Measurements from ENCODE around the gene LEPROT.

Gene LEPROT

DNA sequence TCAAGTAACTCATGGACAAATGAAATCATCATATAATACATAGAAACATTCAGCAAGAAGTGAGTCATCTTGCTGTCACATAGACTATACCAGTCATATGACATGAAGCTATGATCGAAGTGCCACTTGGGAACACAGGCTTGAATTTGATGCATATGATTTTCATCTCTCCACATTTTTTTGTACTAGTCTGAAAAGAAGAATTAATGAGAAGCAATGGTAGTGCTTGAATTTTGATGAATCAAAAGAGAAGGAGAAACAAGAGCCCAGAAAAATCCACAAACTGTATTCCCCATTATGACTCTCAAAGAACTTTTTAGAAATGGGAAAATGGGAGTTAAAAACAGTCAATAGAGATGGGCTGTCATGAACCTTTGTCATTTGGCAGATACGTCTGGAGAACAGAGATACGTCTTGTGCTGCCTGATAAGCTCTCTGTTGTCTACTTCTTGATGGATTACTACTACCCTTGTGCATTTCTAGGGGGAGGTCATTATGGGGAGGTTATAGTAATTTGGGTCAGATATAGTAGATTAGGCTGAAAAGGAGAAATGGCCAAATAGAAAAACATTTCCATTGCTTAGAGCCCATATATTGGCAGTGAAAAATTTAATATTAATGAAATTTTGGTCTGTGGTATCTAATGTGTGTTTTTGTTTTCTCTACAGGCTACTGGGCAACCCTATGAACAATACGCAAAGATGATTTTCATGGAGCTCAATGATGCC, 8.0 kb upstream of the LEPROT start:
- DNase-seq (ENCODE audit: low read depth in 3 of 3), result no peak

DNA sequence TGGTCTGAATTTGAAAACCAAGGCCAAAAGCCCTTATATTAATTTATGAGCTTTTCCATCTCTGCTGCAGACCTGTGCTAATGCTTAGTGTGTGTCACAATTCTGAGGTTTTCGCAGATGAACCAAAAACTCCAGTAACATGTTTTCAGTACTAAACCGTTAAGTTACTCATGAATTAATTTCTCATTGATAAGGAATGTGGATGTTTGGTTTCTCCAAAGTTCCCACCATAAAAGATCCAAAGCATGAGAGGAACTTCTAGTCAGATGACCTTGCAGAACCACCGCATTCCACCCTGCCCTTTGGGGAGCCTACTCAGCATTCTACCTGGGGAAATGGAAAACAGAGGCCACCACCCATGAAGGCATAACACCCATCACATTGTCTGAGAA, 7.5 kb upstream of the LEPROT start:
- no peak for DNase-seq (ENCODE audit: low read depth in 3 of 3)

DNA sequence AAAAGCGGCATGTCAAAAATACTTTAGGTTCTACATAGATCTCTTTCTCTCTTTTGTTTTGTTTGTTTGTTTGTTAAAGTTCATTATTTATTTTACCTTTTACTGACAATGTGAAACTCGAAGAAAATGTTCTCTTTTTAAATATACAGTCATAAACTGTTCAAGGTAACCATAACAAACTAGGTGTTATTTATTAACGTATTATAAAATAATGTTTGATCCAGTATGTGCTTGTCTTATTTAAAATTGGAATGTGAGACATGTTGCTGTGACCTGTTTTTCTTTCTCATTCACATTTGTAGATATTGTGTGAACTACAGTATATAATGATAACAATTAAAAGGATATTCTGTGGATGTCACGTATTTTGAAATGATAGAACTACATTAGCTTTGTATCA, 5.9 kb upstream of the LEPROT start:
- DNase-seq (ENCODE audit: low read depth in 3 of 3), result no peak

DNA sequence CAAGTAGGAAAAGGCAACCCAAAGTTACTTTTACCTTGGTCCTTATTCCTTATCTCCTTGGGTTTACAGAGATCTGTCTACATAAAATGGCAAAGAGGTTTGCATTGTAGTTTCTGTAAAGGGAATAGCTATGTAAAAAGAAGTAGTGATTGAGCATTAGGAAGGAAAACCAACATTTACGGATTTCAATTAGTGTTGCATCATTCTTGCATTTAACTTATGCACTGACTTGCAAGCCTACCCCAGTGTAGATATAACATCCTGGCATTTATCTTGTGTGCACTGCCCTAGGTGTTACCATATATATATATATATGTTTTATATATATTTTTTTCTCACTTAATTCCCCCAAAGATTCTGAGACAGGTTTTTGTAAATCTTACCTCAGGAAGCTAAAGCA, 3.7 kb upstream of the LEPROT start:
- no peak for DNase-seq (ENCODE audit: low read depth in 3 of 3)

DNA sequence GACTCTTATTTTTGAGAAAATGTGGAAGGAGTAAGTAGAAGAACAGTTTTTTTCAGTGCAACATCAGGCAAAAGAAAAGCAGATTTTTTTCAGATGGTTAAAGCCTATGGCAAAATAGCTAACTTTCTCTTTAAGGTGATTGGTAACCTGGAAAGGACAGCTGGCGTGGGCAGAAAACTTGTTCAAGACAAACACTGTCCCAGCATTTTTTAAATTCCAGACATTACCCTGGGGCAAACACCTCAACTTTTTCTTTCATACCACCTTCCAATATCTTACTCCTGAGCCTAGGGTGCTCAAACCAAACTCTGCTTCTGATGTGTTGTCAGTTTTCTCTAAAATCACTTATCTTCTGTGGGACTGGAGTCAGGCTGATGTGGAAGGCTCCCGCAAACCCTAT, 2.7 kb upstream of the LEPROT start:
- DNase-seq (ENCODE audit: low read depth in 3 of 3), result no peak

DNA sequence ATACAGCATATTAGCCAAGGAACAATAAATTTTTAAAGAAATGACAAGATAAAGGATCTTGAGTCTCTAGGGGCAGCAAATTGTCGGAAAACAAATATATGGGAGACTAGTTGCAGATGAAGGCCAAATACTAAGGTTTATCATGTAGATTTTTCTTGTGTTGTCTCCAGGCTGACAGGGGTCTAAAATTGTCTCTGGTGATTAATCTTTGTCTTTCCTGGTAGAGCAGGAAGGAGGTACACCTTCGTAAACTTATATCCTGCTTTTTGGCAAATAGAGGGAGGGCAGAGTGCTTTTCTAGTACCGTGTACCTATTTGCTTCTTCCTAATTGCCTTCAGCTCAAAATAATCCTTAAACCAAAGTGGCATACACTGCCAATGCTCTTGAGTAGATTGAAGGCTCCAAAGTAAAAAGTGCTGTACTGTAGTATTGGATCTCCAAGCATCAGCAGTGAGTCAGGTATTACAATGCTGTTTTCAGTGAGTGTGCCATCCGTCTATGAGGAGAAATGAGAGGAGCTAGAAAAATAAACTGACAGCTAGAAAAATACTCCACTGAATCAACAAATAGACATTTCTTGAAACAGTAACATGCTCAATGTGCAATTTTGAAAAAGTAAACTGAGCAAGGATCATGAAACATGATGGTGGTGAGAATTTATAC, 1.8 kb upstream of the LEPROT start:
- no peak for DNase-seq (ENCODE audit: low read depth in 3 of 3)

DNA sequence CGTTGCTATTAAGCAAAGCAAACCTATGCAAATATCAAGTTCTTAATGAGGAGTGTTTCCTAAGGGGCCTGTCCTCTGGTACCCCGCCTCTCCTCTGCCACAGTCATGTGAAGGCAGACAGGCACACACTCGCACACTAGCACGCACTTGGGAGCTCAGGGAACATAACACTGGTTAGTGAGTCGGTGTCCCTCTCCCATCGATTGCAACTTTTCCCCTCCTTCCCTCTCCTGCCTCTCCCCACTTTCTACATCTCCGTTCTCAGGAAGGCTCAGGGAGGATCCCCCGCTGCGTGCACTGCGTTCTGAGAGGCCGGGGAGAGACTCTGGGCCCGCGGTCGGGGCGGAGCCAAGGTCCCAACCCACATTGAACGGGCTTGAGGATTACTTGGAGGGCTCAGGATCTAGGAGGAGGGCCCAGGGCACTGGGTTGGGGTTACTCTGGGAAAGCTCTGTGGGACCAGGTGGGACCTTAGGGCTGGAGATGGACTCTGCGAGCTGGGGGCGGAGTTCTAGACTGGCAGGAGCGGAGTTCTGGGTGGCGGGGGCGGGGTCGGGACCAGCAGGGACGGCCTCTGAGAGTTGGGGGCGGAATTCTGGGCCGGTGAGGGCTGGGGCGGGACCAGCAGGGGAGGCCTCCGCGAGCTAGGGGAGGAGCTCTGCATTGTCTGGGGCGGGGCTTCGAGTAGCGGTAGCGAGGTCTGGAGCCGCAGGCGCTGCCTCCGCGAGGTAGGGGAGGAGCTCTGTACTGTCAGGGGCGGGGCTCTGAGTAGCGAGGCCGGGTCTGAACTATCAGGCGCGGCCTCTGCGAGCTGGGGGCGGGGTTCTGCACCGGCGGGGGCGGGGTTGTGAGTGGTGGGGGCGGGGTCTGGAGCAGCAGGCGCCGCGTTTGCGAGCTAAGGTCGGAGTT, 533 bp upstream of the LEPROT start:
- peak; percentile 96 to 99 (median 97) for DNase-seq (ENCODE audit: low read depth in 3 of 3)

DNA sequence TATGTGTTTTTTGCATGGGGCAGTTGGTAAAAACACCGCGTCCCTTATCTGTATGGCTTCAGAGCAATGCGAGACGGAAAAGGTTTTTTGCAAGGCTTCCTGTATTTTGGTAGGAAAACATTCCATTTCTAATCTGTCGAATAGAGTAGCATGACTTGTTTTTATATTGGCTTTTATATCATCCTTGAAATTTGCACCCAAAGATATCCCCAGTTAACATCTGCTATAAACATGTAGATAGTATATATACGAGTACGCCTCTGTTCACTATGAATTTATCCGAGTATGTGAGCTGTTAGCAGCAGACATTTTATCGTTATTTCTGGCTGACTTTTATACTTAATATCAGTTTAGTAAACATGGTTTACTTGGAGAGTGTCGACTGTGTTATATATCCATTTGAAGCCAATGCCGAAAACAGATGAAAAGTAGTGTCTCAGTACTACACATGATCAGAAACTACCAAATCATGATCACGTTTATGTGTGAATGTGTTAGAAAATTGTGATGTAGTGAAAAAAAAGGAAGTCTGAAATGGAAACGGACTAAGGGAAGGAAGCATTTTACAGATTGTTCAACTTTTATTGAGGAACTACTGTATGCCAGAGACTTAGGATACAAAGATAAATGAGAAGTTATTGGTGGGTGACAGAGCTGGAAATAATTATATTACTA, 1.0 kb downstream of the LEPROT start:
- DNase-seq (ENCODE audit: low read depth in 3 of 3), result no peak

DNA sequence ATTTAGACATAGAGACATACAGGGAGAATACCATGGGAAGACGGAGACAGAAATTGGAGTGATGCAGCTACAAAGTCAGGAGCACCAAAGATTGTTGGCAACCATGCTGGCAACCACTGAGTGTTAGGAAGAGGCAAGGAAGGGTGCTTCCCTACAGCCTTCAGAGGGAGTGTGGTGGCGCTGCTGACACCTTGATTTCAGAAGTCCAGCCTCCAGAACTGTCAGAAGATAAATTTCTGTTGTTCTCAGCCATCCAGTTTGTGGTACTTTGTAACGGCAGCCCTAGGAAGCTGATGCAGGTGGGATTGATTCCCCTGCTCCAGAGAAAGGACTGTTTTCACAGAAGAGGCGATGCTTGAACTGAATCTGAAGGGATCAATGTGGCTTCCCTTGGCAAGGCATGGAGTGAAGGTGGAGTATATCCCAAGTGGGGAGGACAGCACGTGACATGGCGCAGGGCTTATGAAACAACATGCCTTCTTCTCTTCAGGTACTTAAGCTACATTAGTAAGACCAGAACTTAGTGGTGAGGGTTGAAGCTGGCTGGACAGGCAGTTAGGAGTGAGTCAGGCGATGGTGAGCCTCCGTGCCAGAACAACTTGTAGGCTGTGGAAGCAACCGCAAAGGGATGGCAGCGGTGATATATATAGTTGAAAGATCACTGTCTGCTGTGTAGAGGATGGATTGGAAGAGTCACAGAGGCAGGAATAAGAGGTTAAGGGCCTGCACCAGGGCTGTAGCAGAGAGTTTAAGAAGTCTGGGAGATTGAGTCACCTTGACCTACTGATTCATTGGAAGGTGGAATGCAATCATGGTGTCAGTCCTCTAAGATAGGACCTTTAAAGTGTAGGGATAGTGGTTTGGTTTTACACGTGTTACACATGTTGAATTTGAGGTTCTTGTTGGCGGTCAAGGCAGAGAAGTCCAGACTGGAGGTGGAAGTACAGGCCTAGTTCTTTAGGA, 2.1 kb downstream of the LEPROT start:
- no peak for DNase-seq (ENCODE audit: low read depth in 3 of 3)

DNA sequence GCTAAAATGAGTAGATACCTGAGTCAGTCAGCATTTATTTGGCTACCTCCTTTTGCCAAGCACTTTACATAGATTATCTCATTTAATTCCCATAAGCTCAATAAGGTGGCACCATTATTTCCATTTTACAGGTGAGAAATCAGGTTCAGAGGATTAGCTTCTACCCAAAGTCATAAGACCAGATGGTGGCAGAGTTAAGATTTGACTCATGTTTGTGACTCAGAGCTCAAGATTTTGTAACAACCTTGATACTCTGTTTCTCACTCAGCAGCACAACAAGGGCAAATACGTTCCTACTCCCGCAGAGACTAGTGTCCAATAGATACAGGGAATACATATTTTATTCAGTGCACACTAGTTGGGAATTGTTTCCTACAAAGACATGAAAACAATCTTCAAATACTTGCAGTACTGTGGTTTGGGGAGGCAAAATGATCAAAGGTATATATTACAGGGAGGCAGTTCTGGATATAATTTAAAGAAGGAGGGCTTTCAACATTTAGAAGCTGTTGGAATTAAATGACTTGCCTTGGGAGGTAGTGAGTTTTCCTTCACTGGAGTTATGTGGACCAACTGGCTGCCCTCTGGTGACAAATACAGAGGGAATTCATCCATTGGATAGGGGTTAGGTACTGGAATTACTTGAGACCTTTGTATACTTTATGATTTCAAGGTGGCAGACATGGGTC, 3.6 kb downstream of the LEPROT start:
- no peak for DNase-seq (ENCODE audit: low read depth in 3 of 3)

DNA sequence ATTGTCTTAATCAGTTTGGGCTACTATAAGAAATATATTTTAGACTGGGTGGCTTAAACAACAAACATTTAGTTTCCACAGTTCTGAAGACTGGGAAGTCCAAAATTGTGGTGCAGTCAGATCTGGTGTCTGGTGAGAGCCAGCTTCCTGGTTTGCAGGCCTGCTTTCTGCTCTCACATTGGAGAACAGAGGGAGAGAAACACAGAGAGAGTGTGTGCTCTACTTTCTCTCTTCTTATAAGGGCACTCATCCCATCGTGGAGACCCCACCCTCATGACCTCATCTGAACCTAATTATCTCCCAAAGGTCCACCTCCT, 4.1 kb downstream of the LEPROT start:
- no peak for DNase-seq (ENCODE audit: low read depth in 3 of 3)

DNA sequence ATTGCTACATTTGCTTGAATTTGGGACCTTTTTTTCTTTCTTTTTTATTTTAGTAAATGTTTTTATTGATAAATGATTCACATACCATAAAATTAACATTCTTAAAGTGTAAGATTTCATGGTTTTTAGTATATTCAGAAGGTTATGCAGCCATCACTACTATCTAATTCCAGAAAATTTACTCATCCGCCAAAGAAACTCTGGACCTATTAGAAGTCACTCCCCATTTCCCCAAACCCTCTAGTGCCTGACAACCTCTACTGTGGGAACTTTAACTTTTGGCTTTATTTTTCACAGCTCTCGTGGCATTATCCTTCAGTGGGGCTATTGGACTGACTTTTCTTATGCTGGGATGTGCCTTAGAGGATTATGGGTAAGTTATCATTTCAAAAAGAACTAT, 4.5 kb downstream of the LEPROT start:
- DNase-seq (ENCODE audit: low read depth in 3 of 3), result no peak

DNA sequence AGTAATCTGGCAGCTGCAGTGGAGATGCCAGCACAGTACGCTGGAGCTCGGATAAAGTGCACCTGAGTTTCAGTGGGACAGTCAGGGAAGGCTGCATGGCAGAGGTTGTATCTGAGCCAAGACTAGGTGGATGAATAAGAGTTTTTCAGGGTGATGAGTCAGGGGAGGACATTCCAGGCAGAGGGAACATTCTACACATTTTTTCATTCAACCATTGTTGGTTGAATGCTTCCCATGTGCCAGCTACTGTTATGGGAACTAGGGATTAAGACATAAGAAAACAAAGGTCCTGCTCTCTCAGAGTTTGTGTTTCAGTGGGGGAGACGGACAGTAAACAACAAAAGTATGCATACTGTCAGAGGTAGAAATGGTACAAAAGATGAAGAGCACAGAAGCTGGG, 5.2 kb downstream of the LEPROT start:
- DNase-seq (ENCODE audit: low read depth in 3 of 3), result no peak

DNA sequence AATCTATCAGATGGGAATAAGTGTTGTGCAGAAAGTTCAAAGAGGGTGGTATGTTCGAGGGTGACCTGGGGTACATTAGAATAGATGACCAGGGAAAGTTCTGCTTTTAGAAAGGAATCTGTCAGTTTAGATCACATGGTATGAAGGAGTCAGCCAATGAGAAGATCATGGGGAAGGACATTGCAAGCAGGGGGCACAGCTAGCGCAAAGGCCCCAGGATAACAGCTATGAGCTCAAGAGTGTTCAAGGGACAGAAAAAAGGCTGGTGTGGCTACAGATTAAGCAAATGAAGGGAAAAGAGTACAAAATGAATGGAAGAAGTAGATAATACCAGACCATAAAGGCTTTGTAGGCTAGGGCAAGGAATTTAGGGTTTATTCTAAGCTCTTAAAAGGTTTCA, 8.6 kb downstream of the LEPROT start:
- no peak for DNase-seq (ENCODE audit: low read depth in 3 of 3)

DNA sequence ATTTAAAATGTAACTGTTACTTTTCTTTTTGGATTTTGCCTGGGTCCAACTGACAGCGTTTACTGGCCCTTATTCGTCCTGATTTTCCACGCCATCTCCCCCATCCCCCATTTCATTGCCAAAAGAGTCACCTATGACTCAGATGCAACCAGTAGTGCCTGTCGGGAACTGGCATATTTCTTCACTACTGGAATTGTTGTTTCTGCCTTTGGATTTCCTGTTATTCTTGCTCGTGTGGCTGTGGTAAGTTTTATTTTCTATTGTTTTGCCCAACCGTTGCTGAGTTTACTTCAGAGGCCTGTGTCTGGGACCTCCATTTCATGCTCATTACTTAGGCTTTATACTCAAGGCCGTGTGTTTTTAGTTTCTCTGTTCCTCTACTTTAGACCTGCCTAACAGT, 9.3 kb downstream of the LEPROT start:
- no peak for DNase-seq (ENCODE audit: low read depth in 3 of 3)

DNA sequence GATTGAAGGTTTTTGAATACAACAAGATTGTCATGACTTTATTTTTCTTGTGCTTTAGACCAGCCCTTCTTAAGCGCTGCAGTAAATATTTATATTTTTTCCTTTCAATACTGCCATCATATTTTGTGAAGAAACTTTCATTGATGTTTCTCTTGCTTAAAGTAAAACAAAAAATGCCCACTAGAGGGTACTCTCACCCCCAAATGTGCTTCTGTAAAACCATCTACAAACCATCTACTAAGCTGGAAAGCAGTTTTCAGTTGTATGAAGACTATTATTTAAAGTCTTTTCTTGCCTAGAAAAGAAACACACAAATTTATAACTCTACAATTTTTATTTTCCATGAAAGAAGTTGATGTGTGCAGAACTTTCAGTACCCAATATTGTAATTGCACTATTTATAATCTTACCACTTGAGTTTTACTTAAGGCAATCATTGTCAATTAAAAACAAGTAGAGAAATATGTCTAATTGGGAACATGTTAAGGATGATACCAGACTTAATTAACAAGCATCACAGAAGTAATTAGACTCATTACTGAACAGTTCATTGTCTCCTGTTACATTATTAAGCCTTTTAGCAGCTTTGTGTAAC, 10.7 kb downstream of the LEPROT start:
- no peak for DNase-seq (ENCODE audit: low read depth in 3 of 3)

DNA sequence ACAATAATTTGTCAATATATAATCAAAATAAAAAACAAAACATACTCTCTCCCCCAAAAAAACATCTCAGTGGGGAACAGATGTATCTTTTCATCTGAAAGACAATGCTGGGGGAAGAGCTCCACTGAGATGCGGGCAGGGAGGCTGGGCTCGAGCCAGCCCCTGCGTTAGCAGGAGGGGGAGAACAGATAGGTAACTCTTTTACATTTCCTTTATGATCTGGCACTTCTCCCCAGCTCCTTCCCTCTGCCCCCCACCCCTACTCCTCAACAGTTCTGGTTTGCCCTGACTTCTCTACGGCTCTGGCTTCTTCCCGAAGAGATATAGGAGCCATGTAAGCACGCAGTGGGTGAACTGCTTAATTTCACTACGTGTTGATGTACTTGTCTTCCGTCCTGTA, 12.4 kb downstream of the LEPROT start:
- no peak for DNase-seq (ENCODE audit: low read depth in 3 of 3)

DNA sequence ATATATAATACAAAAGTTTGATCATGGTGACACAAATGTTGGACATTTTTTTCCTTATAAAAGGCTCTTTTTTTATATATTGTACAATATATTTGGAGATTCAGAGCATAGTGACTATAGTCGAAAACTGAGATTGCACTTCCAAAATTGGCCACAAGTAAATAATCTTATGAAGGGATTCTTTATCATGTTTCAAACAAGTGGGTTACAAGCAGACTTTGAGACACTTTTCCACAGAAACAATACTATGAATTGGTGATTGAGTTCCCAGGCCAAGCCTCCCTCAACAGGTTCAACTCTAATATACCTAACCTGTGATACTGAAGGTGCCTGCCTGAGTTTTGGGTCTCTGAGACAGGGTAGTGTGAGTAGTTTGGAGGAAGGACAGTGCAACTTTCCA, 13.8 kb downstream of the LEPROT start:
- DNase-seq (ENCODE audit: low read depth in 3 of 3), result no peak

DNA sequence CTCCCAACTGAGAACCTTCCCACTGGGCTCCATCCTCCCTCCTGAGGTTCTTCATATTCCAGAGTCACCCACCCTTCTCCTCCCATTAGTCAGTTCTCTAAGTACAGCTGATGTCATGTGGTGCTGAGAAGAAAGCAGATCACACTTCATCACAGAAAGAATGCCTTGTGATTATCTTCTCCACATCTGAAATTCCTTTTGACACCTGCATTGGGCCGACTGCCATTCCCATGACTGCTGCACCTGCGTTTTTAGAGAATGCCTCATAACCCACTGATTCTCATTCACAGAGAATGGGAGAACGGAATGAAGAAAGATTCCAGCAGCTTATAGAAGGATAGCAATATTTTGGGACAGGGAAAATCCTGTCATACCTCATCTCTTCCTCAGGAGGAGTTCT, 14.3 kb downstream of the LEPROT start:
- no peak for DNase-seq (ENCODE audit: low read depth in 3 of 3)

DNA sequence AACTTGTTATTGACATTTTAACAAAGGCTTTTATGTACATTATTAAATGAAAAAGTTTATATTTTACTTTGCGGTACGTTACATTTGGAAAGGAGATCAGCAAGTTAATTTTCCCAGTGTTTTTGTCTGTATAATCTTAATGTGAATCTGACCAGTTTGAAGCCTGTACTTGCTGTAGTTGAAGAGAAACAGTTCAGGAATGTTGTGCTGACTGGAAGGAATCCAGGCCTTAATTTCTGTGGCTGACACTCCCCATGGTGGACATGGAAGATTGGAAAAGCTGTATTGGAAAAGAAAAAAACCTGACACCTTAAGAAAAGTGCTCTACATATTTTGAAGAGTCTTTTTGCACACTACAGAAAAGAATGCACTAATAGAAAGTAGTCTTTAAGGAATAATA, 15.5 kb downstream of the LEPROT start:
- DNase-seq (ENCODE audit: low read depth in 3 of 3), result no peak
